ENCODE data around the gene ACSM6. TPM values are rescaled to one million over a fixed set of nuclear protein-coding genes. Genes with fewer than 3 reads are reported as not detected.

The ACSM6 gene
- total RNA-seq, 1 experiment from 2014 or later, result not detected

DNA sequence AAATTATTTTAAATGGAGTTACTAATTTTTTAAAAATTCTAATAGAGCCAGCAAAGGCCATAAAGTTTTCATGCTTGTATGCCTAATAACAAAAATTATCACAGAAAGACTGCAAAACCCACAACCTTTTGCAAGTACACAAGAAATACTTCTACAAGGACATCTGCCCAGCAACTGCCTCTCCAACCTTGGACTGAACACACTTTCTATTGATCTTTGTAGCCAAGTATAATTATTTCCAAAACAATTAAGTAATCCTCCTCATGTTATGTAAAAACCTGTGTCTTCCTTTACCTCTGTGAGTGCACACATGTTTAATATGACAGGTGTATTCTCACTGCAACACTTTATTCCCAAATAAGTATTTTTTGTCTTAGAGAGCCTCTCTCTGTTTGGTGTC lies 16.6 kb upstream of the ACSM6 start:
- TF ChIP-seq AR (CRISPR knock-in tag; IDR thresholded peaks at IDR 0.05), result no peak
- TF ChIP-seq, protein P1, sequence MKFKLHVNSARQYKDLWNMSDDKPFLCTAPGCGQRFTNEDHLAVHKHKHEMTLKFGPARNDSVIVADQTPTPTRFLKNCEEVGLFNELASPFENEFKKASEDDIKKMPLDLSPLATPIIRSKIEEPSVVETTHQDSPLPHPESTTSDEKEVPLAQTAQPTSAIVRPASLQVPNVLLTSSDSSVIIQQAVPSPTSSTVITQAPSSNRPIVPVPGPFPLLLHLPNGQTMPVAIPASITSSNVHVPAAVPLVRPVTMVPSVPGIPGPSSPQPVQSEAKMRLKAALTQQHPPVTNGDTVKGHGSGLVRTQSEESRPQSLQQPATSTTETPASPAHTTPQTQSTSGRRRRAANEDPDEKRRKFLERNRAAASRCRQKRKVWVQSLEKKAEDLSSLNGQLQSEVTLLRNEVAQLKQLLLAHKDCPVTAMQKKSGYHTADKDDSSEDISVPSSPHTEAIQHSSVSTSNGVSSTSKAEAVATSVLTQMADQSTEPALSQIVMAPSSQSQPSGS (CRISPR knock-in tag; IDR thresholded peaks at IDR 0.05; ENCODE audit: borderline replicate concordance, low read depth), result no peak
- TF ChIP-seq ZNF423 (CRISPR knock-in tag; IDR thresholded peaks at IDR 0.05), result no peak
- TF ChIP-seq PRRX2 (CRISPR knock-in tag; IDR thresholded peaks at IDR 0.05), result no peak
- no peak for TF ChIP-seq ESRRA (CRISPR knock-in tag; IDR thresholded peaks at IDR 0.05; ENCODE audit: borderline replicate concordance)
- TF ChIP-seq, protein P2, sequence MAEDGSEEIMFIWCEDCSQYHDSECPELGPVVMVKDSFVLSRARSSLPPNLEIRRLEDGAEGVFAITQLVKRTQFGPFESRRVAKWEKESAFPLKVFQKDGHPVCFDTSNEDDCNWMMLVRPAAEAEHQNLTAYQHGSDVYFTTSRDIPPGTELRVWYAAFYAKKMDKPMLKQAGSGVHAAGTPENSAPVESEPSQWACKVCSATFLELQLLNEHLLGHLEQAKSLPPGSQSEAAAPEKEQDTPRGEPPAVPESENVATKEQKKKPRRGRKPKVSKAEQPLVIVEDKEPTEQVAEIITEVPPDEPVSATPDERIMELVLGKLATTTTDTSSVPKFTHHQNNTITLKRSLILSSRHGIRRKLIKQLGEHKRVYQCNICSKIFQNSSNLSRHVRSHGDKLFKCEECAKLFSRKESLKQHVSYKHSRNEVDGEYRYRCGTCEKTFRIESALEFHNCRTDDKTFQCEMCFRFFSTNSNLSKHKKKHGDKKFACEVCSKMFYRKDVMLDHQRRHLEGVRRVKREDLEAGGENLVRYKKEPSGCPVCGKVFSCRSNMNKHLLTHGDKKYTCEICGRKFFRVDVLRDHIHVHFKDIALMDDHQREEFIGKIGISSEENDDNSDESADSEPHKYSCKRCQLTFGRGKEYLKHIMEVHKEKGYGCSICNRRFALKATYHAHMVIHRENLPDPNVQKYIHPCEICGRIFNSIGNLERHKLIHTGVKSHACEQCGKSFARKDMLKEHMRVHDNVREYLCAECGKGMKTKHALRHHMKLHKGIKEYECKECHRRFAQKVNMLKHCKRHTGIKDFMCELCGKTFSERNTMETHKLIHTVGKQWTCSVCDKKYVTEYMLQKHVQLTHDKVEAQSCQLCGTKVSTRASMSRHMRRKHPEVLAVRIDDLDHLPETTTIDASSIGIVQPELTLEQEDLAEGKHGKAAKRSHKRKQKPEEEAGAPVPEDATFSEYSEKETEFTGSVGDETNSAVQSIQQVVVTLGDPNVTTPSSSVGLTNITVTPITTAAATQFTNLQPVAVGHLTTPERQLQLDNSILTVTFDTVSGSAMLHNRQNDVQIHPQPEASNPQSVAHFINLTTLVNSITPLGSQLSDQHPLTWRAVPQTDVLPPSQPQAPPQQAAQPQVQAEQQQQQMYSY (CRISPR knock-in tag; IDR thresholded peaks at IDR 0.05), result no peak
- no peak for TF ChIP-seq TEAD4 (CRISPR knock-in tag; IDR thresholded peaks at IDR 0.05)
- TF ChIP-seq, protein P3, sequence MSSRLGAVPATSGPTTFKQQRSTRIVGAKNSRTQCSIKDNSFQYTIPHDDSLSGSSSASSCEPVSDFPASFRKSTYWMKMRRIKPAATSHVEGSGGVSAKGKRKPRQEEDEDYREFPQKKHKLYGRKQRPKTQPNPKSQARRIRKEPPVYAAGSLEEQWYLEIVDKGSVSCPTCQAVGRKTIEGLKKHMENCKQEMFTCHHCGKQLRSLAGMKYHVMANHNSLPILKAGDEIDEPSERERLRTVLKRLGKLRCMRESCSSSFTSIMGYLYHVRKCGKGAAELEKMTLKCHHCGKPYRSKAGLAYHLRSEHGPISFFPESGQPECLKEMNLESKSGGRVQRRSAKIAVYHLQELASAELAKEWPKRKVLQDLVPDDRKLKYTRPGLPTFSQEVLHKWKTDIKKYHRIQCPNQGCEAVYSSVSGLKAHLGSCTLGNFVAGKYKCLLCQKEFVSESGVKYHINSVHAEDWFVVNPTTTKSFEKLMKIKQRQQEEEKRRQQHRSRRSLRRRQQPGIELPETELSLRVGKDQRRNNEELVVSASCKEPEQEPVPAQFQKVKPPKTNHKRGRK (CRISPR knock-in tag; IDR thresholded peaks at IDR 0.05; ENCODE audit: borderline replicate concordance), result no peak
- TF ChIP-seq FOXP1 (CRISPR knock-in tag; IDR thresholded peaks at IDR 0.05; ENCODE audit: borderline replicate concordance), result no peak
- no peak for TF ChIP-seq ZNF263 (CRISPR knock-in tag; IDR thresholded peaks at IDR 0.05; ENCODE audit: low read depth)
- TF ChIP-seq STAT6 (CRISPR knock-in tag; conservative IDR thresholded peaks at IDR 0.05; ENCODE audit: low read depth), result no peak
- TF ChIP-seq, protein P4, sequence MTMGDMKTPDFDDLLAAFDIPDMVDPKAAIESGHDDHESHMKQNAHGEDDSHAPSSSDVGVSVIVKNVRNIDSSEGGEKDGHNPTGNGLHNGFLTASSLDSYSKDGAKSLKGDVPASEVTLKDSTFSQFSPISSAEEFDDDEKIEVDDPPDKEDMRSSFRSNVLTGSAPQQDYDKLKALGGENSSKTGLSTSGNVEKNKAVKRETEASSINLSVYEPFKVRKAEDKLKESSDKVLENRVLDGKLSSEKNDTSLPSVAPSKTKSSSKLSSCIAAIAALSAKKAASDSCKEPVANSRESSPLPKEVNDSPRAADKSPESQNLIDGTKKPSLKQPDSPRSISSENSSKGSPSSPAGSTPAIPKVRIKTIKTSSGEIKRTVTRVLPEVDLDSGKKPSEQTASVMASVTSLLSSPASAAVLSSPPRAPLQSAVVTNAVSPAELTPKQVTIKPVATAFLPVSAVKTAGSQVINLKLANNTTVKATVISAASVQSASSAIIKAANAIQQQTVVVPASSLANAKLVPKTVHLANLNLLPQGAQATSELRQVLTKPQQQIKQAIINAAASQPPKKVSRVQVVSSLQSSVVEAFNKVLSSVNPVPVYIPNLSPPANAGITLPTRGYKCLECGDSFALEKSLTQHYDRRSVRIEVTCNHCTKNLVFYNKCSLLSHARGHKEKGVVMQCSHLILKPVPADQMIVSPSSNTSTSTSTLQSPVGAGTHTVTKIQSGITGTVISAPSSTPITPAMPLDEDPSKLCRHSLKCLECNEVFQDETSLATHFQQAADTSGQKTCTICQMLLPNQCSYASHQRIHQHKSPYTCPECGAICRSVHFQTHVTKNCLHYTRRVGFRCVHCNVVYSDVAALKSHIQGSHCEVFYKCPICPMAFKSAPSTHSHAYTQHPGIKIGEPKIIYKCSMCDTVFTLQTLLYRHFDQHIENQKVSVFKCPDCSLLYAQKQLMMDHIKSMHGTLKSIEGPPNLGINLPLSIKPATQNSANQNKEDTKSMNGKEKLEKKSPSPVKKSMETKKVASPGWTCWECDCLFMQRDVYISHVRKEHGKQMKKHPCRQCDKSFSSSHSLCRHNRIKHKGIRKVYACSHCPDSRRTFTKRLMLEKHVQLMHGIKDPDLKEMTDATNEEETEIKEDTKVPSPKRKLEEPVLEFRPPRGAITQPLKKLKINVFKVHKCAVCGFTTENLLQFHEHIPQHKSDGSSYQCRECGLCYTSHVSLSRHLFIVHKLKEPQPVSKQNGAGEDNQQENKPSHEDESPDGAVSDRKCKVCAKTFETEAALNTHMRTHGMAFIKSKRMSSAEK (CRISPR knock-in tag; IDR thresholded peaks at IDR 0.05; ENCODE audit: borderline replicate concordance), result no peak
- TF ChIP-seq, protein P5, sequence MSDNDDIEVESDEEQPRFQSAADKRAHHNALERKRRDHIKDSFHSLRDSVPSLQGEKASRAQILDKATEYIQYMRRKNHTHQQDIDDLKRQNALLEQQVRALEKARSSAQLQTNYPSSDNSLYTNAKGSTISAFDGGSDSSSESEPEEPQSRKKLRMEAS (CRISPR knock-in tag; IDR thresholded peaks at IDR 0.05), result no peak
- TF ChIP-seq CREM (CRISPR knock-in tag; IDR thresholded peaks at IDR 0.05), result no peak
- TF ChIP-seq HMGA2 (CRISPR knock-in tag; IDR thresholded peaks at IDR 0.05), result no peak
- peaks cover 6% of the 10 kb centered on the region for H3K36me3 Mint-ChIP-seq
- H3K27ac Mint-ChIP-seq, result no peak overlapping the region
- peaks cover 5% of the 10 kb centered on the region; the same call in 1 of the 2 replicates for H3K9me3 Mint-ChIP-seq
- H3K27me3 Mint-ChIP-seq (ENCODE audit: low read depth), result no peaks in the 10 kb centered on the region
- peaks cover 8% of the 10 kb centered on the region for H3K4me1 Mint-ChIP-seq
- no peak for ATAC-seq
- ChIA-PET POLR2A (no interaction called here), CTCF (interaction anchor here (1.8 kb wide), 1 partner anchor 66 kb away, joined by 5 read pairs; no protein-coding TSS in a partner anchor)
- DNase-seq (ENCODE audit: low spot score), result no peak
- H3K4me3 Mint-ChIP-seq, result no peak overlapping the region

All from WTC11 (cell line).